Fibroblast of upper back skin (primary cell): Measurements from ENCODE around the gene FBLN7.
A peak's percentile ranks its signal among the peaks of the same experiment; 100 is the strongest.

Experiments
- DNase-seq: peaks from one replicate; pipeline ENCODE4 v3.0.0-alpha.2; 2013

FBLN7 gene

GRCh38 chr2:112140899-112141625 is 2.9 kb downstream of the FBLN7 start:
- DNase-seq = no peak

DNA sequence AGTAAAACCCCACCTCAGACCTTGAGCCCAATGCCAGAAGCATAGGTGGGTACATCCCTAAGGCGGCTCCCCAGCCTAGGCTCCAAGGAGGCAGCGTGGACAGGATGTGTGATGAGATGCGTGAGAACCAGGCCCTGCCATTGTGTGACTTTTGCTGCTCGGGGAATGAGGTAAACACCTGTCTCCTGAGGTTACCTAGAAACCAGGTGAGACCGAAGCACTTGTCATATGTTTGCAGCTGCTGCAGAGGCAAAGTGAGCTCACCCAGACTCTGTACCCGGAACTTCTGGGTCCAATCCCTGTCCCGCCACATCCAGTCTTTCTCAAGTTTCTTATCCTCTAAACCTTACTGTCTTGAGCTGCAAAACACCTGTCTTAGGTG is 3.4 kb downstream of the FBLN7 start:
- no peak for DNase-seq

- DNase-seq = no peak
These were observed 4.4 kb downstream of the FBLN7 start for GRCh38 chr2:112142525-112143078.

GRCh38 chr2:112143150-112143549 is 5.0 kb downstream of the FBLN7 start:
- DNase-seq = no peak

DNA sequence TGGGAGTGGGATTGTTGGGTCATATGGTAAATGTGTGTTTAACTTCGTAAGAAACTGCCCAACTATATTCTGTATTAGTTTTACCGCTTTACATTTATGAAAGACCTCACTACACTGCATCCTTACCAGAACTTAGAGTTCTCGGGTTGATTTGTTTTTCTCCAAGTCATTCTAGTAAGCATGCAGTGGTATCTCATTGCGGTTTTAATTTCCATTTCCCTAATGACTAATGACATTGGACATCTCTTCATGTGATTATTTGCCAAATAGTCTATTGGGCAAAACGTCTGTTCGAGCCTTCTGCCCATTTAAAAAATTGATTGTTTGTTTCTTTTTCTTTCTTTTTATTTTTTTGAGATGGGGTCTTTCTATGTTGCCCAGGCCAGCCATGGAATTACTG is 6.8 kb downstream of the FBLN7 start:
- no peak for DNase-seq

- no peak for DNase-seq
These were observed 9.4 kb downstream of the FBLN7 start for GRCh38 chr2:112147382-112148168.

DNA sequence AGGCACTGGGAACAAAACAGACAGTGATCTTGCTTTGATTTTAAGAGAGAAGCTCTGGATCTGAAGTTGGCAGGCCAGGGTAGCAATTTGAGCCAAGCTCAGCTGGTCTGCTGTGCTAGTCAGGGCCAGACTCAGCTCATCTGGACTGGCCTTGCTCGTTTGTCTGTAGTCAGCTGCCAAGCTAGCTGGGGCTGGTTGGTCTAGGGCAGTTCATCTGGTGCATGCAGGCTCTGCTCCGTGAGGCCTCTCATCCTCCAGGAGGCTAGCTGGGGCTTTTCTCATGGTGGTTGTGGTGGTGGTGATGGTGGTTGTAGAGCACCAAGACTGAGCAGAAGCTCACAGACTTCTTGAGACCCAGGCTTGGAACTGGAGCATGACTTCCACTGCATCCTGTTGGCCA is 10.3 kb downstream of the FBLN7 start:
- DNase-seq = no peak

- DNase-seq = no peak
These were observed 11.0 kb downstream of the FBLN7 start for GRCh38 chr2:112149194-112149593.

GRCh38 chr2:112149866-112150435 is 11.8 kb downstream of the FBLN7 start:
- DNase-seq = no peak

DNA sequence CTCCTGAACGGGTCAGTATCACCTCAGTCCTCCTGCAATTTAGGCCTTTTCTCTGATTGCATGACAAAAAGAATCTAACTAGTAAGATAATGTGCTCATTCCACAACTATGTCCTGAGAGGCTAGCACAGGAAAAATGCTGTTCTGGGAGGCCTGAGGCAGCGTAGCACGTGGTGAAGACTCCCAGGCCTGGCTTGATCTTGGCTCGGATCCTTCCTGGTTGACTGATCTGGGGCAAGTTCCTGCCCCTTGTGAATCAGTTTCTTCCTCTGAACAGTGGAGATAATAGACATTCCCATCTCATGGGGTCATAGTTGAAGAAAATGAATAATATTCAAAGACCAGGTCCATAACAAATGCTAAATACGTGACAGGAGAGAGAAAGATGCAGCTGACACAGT is 12.3 kb downstream of the FBLN7 start:
- DNase-seq = peak; percentile 88

DNA sequence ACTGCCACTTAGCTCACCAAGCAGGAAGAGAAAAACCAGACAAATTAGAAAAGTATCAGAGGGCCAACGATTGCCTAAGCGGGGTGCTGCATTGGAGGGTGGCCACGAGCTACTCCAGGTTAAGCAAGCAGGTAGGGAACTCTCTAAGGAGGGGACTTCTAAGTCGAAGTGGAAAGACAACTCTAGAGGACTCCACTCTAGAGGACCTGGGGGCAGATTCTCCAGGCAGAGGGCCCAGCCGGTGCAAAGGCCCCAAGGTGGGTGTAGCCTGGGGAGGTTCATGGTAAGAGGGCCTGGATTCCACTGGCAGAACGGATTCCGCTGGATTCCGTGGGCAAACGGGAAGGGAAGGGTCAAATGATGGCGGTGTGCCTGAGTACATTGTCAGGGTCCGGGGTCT is 12.7 kb downstream of the FBLN7 start:
- DNase-seq = no peak

DNA sequence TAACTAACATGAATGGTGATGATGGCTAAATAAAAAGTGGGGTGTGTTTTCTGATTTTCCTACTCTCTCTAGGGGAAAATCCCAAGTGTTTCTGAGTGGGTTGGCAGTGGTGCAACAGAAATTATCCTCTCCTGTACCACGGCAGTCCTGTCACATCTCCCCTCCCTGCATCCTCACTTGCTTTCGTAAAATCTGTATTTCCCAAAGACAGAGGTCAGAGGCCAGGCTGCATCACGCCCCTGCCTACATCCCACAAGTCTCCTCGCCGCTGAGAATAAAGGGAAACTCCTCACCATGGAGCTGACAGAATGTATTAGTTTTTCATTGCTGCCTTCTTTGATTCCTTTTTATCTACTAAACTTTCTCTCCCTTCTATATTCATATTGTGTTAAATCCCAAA is 13.1 kb downstream of the FBLN7 start:
- no peak for DNase-seq

- DNase-seq = no peak
These were observed 13.7 kb downstream of the FBLN7 start for GRCh38 chr2:112151701-112152440.

- DNase-seq = no peak
These were observed 14.4 kb downstream of the FBLN7 start for GRCh38 chr2:112152476-112153178.

- DNase-seq = no peak
These were observed 14.9 kb downstream of the FBLN7 start for GRCh38 chr2:112153179-112153490.

DNA sequence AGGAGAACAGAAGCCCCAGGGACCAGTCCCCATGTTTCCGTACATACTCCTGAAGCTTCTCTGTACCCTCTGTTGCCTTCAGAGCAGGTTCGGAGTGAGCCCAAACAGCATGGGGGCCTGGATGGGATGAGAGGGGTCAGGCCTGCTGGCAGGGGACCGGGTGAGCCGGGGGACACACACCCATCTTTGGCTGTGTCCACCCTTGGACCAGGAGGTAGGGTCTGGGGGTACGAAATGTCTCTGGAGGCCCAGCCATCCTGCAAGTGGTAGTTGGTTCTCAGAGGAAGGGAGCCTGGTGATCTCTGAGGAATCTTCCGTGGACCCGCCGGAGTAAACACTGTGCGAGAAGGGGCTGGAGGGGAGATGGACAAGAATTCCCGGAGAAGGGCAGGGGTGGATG is 15.3 kb downstream of the FBLN7 start:
- no peak for DNase-seq

DNA sequence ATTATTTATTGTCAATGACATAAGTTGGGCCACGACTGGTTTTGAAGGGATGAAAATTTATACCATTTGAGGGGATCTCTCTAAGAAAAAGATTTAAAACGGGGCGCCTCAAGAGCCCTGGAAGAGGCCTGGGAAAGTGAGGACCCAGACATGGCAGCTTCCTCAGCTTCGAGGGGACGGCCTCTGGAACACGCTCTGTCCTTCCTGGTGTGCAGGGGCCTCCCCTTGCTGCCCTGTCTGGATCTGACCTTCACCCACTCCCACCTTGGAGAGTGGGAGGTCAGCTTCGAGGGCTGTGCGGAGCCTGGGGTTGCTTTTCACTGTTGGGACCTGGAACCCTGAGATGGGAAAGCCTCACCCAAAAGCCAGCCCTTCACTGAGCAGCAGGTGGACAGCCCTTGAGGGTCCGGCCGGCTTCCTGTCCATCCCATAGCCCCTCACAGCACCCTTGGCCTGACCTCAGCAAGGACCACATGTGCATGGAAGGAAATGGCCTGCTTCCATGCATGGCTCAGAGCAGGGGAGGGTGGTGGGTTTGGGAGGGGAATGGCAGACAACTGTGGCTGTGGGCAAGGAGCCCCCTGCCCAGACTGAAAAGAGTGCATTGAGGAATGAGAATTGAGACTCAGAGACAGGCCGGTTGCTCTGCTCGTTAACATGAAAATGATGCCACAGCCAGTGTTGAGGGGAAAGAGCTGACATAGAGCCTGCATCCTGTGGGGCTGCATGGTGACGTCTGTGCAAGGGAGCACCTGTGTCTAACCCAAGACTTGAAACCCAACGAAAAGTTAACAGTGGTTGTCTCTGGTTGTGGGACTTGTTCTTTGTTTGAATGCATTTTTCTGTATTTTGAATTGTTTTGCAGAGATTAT is 16.3 kb downstream of the FBLN7 start:
- DNase-seq = no peak

GRCh38 chr2:112155331-112156151 is 17.4 kb downstream of the FBLN7 start:
- no peak for DNase-seq

DNA sequence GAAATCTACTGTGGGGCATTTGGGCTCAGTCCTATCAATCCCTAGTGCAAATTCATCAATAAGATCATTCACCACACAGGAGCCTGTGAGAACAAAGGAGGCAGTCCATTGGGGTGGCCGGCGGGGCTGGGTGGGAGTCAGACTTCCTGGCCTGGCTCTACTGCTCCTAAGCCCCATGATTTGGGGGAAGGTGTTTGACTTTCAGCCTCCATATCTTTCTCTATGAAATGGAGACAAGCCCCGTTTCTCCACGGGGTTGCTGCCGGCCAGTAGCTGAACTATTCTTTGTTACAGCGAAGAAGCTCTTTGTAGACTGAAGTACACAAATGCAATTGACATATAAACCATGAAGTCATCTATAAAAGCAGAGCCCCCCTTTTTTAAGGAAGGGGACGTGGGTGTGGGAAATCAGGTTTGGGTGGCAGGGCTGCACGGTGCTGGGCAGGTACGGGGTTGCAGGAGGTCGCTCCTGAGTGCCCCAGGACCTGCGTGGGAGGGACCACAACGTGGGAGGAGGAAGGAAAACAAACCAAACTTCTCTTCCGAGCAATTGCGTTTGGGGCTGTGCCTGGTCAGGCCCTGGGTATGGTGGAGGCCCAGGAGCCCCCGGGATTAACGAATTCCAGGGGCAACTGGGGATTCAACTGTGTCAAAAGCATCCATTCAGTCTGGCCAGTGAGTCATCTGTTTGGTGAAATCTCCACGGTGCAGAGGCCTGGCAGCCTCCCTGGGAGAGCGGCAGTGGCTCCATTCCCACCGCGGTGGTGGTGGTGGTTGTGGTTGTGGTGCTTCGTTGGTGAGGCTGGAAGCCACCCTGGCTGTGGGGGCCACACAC is 18.2 kb downstream of the FBLN7 start:
- DNase-seq = peak; percentile 32

DNA sequence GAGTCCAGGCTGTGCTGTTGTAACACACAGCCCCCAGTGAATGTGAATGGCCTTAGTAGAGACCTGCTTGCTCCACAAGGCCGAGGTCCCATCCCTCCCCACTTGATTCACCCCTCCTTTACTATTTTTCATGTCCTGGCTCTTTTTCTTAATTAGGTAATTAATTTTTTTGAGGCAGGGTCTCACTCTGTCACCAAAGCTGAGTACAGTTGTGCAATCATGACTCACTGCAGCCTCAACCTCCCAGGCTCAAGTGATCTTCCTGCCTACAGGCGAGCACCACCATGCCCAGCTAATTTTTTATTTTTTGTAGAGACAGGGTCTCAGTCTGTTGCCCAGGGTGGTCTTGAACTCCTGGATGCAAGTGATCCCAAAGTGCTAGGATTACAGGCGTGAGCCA is 19.3 kb downstream of the FBLN7 start:
- no peak for DNase-seq
